Measurements from ENCODE around the gene SDF2.
"Not testable (repeated sequence)": the region's sequence is repeated elsewhere in the genome, so short reads cannot be mapped to it uniquely, and the experiment has no call there.

Gene SDF2

GRCh38 chr17:28665994-28666393, 4.3 kb upstream of the SDF2 start:
- no peaks in the 10 kb centered on the region for H3K9me3 ChIP-seq (ENCODE audit: insufficient read depth, low read depth, low read length)
- peaks cover 59% of the 10 kb centered on the region for H4K20me1 ChIP-seq (ENCODE audit: insufficient read depth, low read length, poor library complexity, severe bottlenecking)
- peaks cover 4% of the 10 kb centered on the region; the same call in 1 of the 2 replicates for H3K36me3 ChIP-seq (ENCODE audit: insufficient read depth, low read length)
- no peaks in the 10 kb centered on the region for H3K27me3 ChIP-seq (ENCODE audit: insufficient read depth, low read length, poor library complexity, severe bottlenecking)
- no peak overlapping the region for H2AFZ ChIP-seq (ENCODE audit: low read length)
- no peaks in the 10 kb centered on the region for H3K9me2 ChIP-seq (replicated peaks; ENCODE audit: low read depth, low read length)
- peaks cover 80% of the 10 kb centered on the region for H3K79me2 ChIP-seq (ENCODE audit: insufficient read depth, low read length)
- H3K4me1 ChIP-seq (ENCODE audit: insufficient read depth, low read length, poor library complexity, severe bottlenecking), result peaks cover 41% of the 10 kb centered on the region
- peak overlapping the region; percentile 12 for H3K4me3 ChIP-seq (ENCODE audit: low read length, poor library complexity, severe bottlenecking)
- peak overlapping the region; percentile 29 for H3K9ac ChIP-seq (ENCODE audit: low read depth, low read length, poor library complexity, severe bottlenecking)
- H3K4me2 ChIP-seq (ENCODE audit: low read depth, low read length, poor library complexity, severe bottlenecking), result peak overlapping the region; percentile 97
- TF ChIP-seq CTCF (conservative IDR thresholded peaks at IDR 0.05; ENCODE audit: low read length), result no peak
- no peak for TF ChIP-seq EZH2phosphoT487 (IDR thresholded peaks at IDR 0.05; ENCODE audit: borderline replicate concordance)
- no peaks in the 10 kb centered on the region for H3F3A ChIP-seq (ENCODE audit: low read depth)

- H4K20me1 ChIP-seq (ENCODE audit: insufficient read depth, low read length, poor library complexity, severe bottlenecking), result peaks cover 63% of the 10 kb centered on the region
- H3K4me1 ChIP-seq (ENCODE audit: insufficient read depth, low read length, poor library complexity, severe bottlenecking), result peaks cover 50% of the 10 kb centered on the region
- no peak overlapping the region for H2AFZ ChIP-seq (ENCODE audit: low read length)
- H3K79me2 ChIP-seq (ENCODE audit: insufficient read depth, low read length), result peaks cover 91% of the 10 kb centered on the region
- H3K36me3 ChIP-seq (ENCODE audit: insufficient read depth, low read length), result no peaks in the 10 kb centered on the region; the same call in 1 of the 2 replicates
- H3K4me3 ChIP-seq (ENCODE audit: low read length, poor library complexity, severe bottlenecking), result peak overlapping the region; percentile 91
- no peak for TF ChIP-seq EZH2phosphoT487 (IDR thresholded peaks at IDR 0.05; ENCODE audit: borderline replicate concordance)
- TF ChIP-seq CTCF (conservative IDR thresholded peaks at IDR 0.05; ENCODE audit: low read length), result no peak
- no peaks in the 10 kb centered on the region for H3F3A ChIP-seq (ENCODE audit: low read depth)
- H3K9ac ChIP-seq (ENCODE audit: low read depth, low read length, poor library complexity, severe bottlenecking), result peak overlapping the region; percentile 89
- H3K27me3 ChIP-seq (ENCODE audit: insufficient read depth, low read length, poor library complexity, severe bottlenecking), result no peaks in the 10 kb centered on the region
- H3K9me2 ChIP-seq (replicated peaks; ENCODE audit: low read depth, low read length), result no peaks in the 10 kb centered on the region
- H3K4me2 ChIP-seq (ENCODE audit: low read depth, low read length, poor library complexity, severe bottlenecking), result peak overlapping the region; percentile 97
- no peaks in the 10 kb centered on the region for H3K9me3 ChIP-seq (ENCODE audit: insufficient read depth, low read depth, low read length)
These were observed 2.0 kb upstream of the SDF2 start for GRCh38 chr17:28663723-28664122.

GRCh38 chr17:28662527-28662829, 772 bp upstream of the SDF2 start:
- H2AFZ ChIP-seq (ENCODE audit: low read length), result peak overlapping the region; percentile 99
- TF ChIP-seq EZH2phosphoT487 (IDR thresholded peaks at IDR 0.05; ENCODE audit: borderline replicate concordance), result no peak
- no peak for TF ChIP-seq CTCF (conservative IDR thresholded peaks at IDR 0.05; ENCODE audit: low read length)
- peaks cover 56% of the 10 kb centered on the region for H4K20me1 ChIP-seq (ENCODE audit: insufficient read depth, low read length, poor library complexity, severe bottlenecking)
- H3K4me1 ChIP-seq (ENCODE audit: insufficient read depth, low read length, poor library complexity, severe bottlenecking), result peaks cover 48% of the 10 kb centered on the region
- peak overlapping the region; percentile 91 for H3K4me3 ChIP-seq (ENCODE audit: low read length, poor library complexity, severe bottlenecking)
- no peaks in the 10 kb centered on the region for H3K27me3 ChIP-seq (ENCODE audit: insufficient read depth, low read length, poor library complexity, severe bottlenecking)
- H3K4me2 ChIP-seq (ENCODE audit: low read depth, low read length, poor library complexity, severe bottlenecking), result peak overlapping the region; percentile 97
- peak overlapping the region; percentile 89 for H3K9ac ChIP-seq (ENCODE audit: low read depth, low read length, poor library complexity, severe bottlenecking)
- peaks cover 82% of the 10 kb centered on the region for H3K79me2 ChIP-seq (ENCODE audit: insufficient read depth, low read length)
- no peaks in the 10 kb centered on the region; the same call in 1 of the 2 replicates for H3K36me3 ChIP-seq (ENCODE audit: insufficient read depth, low read length)
- H3F3A ChIP-seq (ENCODE audit: low read depth), result no peaks in the 10 kb centered on the region
- H3K9me2 ChIP-seq (replicated peaks; ENCODE audit: low read depth, low read length), result no peaks in the 10 kb centered on the region
- H3K9me3 ChIP-seq (ENCODE audit: insufficient read depth, low read depth, low read length), result no peaks in the 10 kb centered on the region

GRCh38 chr17:28659497-28659881, 2.2 kb downstream of the SDF2 start:
- not testable (repeated sequence) for H2AFZ ChIP-seq (ENCODE audit: low read length); H3K9me3 ChIP-seq (ENCODE audit: insufficient read depth, low read depth, low read length)
- peaks cover 32% of the 10 kb centered on the region for H4K20me1 ChIP-seq (ENCODE audit: insufficient read depth, low read length, poor library complexity, severe bottlenecking)

GRCh38 chr17:28658766-28659496, 2.8 kb downstream of the SDF2 start:
- Histone ChIP-seq H3K79me2 (ENCODE audit: insufficient read depth, low read length) (peaks cover 52% of the 10 kb centered on the region), H4K20me1 (ENCODE audit: insufficient read depth, low read length, poor library complexity, severe bottlenecking) (peaks cover 29% of the 10 kb centered on the region), H3K4me1 (ENCODE audit: insufficient read depth, low read length, poor library complexity, severe bottlenecking) (peaks cover 30% of the 10 kb centered on the region)
- not testable (repeated sequence) for H3K9me3 ChIP-seq (ENCODE audit: insufficient read depth, low read depth, low read length); H3K9ac ChIP-seq (ENCODE audit: low read depth, low read length, poor library complexity, severe bottlenecking); H3K4me3 ChIP-seq (ENCODE audit: low read length, poor library complexity, severe bottlenecking); H3K27me3 ChIP-seq (ENCODE audit: insufficient read depth, low read length, poor library complexity, severe bottlenecking); H3K36me3 ChIP-seq (ENCODE audit: insufficient read depth, low read length); H2AFZ ChIP-seq (ENCODE audit: low read length); H3K4me2 ChIP-seq (ENCODE audit: low read depth, low read length, poor library complexity, severe bottlenecking); H3F3A ChIP-seq (ENCODE audit: low read depth); H3K9me2 ChIP-seq (replicated peaks; ENCODE audit: low read depth, low read length)

More at GRCh38 chr17:28659497-28659881, 2.2 kb downstream of the SDF2 start:
- peaks cover 34% of the 10 kb centered on the region for H3K4me1 ChIP-seq (ENCODE audit: insufficient read depth, low read length, poor library complexity, severe bottlenecking)
- H3K4me3 ChIP-seq (ENCODE audit: low read length, poor library complexity, severe bottlenecking); H3K9ac ChIP-seq (ENCODE audit: low read depth, low read length, poor library complexity, severe bottlenecking); H3K36me3 ChIP-seq (ENCODE audit: insufficient read depth, low read length); H3K27me3 ChIP-seq (ENCODE audit: insufficient read depth, low read length, poor library complexity, severe bottlenecking); H3K4me2 ChIP-seq (ENCODE audit: low read depth, low read length, poor library complexity, severe bottlenecking); H3K9me2 ChIP-seq (replicated peaks; ENCODE audit: low read depth, low read length); H3F3A ChIP-seq (ENCODE audit: low read depth): not testable (repeated sequence)
- peaks cover 58% of the 10 kb centered on the region for H3K79me2 ChIP-seq (ENCODE audit: insufficient read depth, low read length)

All from Loucy (cell line).